SK-MEL-5 (cell line): ENCODE measurements around the gene GPHN. TPM values are rescaled to one million over a fixed set of nuclear protein-coding genes. Genes with fewer than 3 reads are reported as not detected.
"Not testable (repeated sequence)": the region's sequence is repeated elsewhere in the genome, so short reads cannot be mapped to it uniquely, and the experiment has no call there.

ENCODE experiments used
- DNase-seq: peaks from one replicate; pipeline ENCODE4 v3.0.0-alpha.2; 2016; ENCODE audit warnings: low read depth, low spot score
- in situ Hi-C: cut with HindIII; loops from 2 replicates; pipeline ENCODE4 v1.10.0; 2016; ENCODE audit warnings: low sequenced_read_pairs, high pct_unique_total_duplicates, low pct_unique_long_range_greater_than_20kb
- total RNA-seq: library from RNA; depleted of rRNA; stranded (reverse); fragments of >200 nt; shearing (Covaris generic); gene quantifications from 2 replicates; pipeline ENCODE4 v1.2.3, GENCODE V29; 2014

The GPHN gene
- total RNA-seq, 1 experiment from 2014 or later = 28.6 TPM

DNA sequence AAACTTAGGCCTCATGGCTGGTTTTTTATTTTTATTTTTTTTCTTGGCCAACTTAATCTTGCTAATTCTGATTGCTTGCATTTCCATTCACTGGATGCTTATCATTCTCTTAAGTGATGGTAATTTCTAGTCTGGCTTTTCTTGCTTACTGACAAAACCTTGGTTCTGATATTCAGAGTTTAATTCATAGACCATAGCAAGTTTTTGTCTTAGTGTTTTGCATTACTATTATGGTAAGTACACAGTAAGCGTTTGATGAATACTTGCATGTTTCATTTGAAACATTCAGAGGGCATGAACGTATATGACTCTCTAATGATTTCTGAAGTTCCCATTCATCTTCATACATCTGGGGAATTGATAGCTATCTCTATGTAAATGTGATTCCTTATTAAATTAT, 55.8 kb downstream of the GPHN start:
- in situ Hi-C loops = no loop called here
- DNase-seq = no peak

DNA sequence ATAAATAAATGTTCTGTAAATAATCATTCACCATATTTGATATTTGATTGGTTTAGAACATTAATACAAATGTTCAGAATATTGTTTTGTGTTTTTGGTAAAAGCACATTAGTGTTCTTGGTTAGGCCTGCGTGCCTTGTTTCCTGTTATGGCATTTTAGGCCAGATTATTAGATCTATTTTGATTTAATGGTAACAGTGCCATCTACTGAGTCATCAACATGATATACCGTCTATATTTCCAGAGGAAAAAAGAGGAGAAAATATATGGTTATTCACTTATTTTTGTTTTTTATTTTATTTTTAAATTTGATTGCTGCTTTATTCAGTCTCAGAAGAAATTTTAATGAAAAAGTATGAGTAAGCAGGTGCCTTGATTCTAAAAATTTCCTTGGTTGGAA, 60.3 kb downstream of the GPHN start:
- in situ Hi-C loops = no loop called here
- no peak for DNase-seq

DNA sequence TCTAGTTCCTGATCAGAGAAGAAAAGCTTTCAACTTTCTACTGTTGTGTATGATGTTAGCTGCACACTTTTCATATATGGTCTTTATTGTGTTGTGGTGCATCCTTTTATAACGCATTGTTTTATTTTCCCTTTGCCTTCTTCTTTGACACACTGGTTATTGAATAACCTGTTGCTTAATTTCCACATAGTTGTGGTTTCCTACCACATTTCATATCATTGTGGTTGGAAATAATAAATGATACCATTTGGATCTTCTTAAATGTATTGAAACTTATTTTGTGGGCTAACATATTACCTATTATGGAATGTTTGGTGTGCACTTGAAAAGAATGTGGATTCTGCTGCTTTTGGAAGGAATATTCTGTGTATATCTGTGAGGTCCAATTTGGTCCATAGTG, 64.9 kb downstream of the GPHN start:
- no peak for DNase-seq
- in situ Hi-C loops = no loop called here

DNA sequence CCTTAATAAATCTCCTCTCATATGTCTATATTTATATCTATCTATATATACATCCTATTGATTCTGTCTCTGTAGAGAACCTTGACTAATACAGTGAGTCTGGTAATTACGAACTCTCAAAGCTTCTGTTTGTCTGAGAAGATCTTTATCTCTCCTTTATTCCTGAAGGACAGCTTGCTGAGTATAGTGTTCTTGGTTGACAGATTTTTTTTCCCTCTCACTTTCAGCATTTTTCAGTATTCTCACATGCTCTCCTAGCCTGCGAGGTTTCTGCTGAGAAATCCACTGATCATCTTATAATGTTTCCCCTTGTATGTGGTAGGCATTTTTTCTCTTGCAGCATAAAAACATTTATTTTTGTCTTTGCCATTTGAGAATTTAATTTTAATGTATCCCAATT, 67.1 kb downstream of the GPHN start:
- no peak for DNase-seq
- in situ Hi-C loops = no loop called here

DNA sequence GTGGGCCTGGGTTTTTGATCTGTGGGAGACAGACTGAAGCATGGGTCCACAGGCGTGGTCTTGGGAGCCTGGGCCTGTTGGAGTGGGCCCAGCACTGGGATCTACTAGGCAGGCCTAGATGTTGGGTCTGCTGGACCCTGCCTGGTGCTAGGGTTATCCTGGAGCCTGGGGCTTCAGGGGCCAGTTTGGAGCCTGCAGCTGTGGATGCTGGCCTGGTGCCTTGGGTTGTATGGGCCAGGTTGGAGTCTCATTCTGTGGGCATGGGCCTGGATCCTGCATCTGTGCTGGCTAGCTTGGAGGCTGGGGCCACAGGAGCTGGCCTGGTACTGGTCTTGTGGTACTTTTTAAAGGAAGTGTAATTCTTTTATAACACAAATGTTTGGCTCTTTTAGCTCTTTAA, 68.0 kb downstream of the GPHN start:
- DNase-seq = no peak
- in situ Hi-C loops = no loop called here

DNA sequence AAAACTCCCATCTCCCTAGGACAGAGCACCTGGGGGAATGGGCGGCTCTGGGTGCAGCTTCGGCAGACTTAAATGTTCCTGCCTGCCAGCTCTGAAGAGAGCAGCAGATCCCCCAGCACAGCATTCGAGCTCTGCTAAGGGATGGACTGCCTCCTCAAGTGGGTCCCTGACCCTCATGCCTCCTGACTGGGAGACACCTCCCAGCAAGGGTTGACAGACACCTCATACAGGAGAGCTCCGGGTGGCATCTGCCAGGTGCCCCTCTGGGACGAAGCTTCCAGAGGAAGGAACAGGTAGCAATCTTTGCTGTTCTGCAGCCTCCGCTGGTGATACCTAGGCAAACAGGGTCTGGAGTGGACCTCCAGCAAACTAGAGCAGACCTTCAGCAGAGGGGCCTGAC, 79.8 kb downstream of the GPHN start:
- DNase-seq, in situ Hi-C loops: not testable (repeated sequence)

DNA sequence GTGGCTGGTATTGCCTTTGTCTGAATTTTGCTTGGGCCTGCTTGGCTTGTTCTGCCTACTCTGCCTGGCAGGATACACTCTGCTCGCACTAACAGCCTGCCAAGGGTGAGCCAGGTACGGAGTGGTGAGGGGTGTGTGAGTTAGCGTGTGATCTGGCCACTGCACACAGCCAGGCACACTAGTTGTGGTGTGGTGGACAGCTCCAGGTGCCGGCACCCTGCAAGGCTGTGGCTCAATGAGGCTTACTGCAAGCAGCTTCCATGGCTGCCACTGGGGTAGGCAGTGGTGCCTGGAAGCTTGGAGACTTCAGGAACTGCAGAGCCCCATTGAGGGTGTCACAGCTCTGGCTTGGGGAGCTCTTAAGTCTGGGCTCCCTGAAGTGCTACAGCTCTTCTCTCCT, 87.4 kb downstream of the GPHN start:
- DNase-seq = no peak
- in situ Hi-C loops = no loop called here

DNA sequence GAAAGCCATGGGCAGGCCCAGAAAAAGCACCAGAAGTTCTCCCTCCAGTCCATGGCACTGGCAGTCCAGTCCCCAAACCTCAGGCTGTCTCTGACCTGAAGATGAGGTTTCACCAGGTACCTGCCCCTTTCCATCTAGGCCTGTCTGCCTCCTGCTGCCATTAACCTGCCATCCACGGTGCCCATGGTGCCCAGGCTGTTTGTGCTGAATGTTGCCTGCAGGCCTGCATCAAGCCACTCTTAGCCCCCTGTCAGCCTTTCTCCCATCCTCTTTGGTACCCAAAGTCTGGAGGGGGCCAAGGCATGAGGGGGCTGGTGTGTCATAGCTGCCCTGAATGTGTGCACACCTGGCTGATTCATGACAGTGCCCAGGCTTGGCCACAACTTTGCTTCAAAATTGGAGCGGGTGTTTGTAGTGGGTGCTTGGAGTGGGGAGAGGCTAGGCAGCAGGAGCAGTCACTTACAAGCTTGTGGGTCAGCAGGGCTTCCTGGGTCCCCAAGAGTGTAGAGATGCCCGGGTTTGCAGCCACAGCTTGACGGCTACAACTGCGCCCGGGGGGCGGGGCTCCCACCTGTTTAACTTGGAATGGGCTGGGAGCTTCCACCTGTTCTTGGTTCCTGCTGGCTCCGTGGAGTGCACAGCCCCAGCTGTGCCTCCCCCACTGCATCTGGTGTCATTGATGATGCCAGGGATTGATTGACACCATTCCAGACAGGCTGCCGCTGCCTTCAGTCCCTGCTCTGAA, 88.5 kb downstream of the GPHN start:
- in situ Hi-C loops = no loop called here
- DNase-seq = no peak

DNA sequence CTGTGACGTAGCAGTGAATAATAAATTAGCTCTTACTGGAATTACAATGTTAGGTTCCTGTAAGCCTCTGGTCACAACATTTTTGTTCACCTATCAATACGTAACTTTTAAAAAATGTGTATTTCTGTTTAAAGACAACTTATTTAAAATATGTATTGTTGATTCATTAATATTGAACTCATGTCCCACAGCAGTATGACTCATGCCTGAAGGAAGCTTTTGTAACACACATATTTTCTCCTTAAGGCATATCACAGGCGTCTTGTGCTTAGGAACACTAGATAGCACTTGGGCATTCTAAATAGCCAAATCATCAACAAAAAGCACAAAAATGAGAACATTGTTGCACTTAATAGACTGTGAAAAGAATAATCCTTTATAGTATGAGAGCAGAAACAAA, 92.5 kb downstream of the GPHN start:
- in situ Hi-C loops = no loop called here
- DNase-seq = peak; percentile 97

DNA sequence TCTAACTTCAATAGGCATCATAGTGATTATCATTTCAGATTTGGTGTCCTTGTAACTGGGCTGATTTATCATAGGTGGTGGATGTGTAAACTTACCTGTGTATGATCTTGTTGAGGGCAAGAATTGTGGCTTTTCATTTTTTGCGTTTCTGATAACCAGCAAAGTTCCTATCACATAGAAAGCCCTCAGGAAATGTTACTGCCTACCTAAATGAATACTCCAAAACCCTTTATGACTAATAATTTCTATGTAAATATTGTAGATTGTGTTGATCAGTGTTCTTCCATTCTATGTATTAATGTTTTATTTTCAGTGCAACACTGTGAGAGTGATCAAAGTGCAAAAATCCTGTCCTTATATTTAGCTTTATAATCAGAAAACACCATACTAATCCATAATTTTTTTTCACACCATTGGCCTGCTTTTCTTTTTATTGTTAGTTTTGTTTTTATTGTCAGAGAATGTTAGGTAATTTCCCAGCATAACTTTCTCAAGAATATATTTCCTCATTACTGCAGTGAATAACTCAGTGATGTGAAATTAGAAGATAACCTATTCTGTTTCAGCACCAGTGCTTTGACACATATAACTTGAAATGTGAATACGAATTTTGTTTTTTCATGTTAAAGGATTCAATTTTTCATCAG, 94.1 kb downstream of the GPHN start:
- in situ Hi-C loops = no loop called here
- DNase-seq = no peak

DNA sequence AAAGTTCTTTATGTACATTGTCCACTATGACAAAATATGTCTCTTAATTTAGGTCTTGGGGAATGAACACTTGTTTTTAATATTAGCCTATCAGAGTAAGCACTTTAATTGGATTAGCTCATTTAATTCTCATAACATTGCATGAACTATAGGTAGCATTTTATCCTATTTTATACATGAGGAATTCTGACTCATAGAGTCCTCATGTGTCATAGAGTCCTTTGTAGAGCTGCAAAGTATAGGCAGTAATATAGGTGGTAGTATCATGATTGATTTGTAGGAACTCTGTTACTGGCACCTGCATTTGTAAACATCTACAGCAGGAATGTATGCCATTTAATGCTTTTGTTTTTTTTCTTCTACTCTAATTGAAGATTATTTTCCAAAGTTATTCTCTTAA, 96.0 kb downstream of the GPHN start:
- in situ Hi-C loops = no loop called here
- no peak for DNase-seq

DNA sequence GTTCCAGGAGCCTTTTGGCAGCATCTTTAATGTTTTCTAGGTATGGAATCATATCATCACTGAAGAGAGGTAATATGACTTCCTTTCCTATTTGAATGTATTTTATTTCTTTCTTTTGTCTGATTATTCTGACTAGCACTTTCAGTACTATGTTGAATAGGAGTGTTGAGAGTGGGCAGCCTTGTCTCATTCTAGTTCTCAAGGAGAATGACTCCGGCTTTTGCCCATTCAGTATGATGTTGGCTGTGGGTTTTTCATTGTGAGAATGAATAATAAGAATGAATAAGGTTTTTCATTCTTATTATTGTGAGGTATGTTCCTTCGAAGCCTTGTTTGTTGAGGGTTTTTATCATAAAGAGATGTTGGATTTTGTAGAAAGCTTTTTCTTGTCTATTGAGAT, 98.9 kb downstream of the GPHN start:
- peak; percentile 47 for DNase-seq
- in situ Hi-C loops = no loop called here

DNA sequence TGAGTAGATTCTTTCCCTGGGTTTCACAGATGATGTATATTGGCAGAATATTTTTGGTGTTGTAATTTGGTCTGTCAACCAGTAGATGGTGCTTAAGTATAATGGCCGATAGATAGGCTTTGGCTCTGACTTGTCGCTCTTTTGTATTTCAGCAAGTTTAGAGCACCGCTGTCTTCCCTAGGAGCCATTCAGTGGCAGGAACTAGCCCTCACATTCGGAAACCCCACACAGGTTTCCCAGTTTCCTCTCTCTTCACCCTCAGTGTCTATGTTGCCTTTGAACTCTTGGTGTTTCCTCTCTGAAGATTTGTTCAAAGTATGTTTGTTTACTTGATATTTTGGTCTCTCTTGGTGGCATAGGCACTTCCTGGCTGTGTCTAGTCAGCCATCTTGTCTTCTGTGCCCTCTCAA, 102.2 kb downstream of the GPHN start:
- in situ Hi-C loops = no loop called here
- peak; percentile 50 for DNase-seq

DNA sequence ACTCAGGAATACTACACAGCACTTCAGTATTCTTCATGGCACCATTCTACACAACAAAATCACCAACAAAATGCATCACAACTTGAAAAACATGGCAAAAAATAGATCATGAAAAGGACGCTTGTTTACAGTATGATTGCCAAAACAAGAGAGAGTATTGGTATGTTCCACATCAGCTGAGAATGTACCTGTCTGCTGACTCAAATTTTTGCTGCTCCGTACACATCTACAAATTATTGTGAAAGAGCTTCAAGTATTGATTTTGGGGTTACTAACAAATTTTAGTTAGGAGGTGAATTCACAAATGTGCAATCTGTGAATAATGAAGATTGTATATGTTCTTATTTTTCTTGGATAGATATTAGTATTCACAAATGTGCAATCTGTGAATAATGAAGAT, 105.4 kb downstream of the GPHN start:
- in situ Hi-C loops = no loop called here
- no peak for DNase-seq

DNA sequence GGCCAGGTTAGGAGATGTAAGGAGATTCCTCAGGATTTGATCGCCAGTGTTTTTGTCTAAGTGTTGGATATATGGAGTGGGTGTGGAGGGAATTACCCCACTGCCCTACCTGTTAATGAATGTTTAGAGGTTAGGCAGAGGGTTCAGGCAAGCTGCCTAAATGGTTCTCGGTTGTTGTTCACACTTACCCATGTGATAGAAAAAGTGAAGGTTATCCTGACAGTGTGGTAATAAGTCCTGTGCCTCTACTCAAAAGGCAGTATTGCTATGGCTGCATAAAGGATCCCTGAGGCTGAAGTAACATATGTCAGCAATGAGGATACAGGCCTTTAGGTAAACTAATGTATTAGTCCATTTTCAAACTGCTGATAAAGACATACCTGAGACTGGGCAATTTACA, 112.0 kb downstream of the GPHN start:
- in situ Hi-C loops = no loop called here
- no peak for DNase-seq

DNA sequence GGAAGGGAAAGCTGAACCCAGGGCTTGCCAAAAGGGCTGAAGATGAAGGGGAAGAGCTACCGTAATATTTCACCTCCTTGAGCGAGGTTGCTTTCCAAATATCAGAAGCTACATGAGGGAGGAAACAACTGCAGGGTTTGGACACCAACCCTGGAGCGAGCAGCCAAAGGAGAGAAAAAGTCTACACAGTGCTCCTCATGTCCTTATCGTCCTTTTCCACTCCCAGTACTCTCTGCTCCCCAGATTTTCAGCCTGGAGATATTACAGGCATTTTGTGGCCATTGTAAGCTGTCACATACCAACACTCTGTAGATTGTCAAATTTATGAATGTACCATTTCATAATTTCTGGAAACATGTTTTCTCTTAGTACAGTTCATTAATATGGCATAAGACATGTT, 115.9 kb downstream of the GPHN start:
- no peak for DNase-seq
- in situ Hi-C loops = no loop called here

DNA sequence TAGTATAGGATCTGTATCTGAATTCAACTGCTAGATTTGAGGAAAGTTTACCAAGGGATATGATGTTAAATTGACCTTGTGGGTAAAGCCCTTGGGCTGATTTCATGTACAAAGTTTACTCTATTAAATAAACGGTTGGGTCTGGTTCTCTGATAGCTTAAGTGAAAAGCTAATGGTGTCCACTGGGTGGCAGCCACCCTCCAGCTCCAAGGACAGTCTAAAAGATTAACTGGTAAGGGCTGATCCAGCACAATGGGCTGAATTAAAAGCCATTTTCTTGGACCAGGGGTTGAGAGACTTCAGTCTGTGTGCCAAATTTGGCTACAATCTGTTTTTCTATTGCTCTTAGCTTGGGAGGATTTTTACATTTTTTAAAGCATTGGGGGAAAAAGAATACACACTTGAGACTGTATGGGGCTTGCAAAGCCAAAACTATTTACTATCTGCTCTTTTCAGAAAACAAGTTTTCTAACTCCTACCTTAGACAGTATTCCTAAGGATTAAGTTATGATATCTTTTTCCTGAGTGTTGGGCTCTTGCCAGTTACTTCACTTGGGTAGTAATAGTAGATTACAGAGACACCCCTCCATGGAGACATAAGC, 116.5 kb downstream of the GPHN start:
- in situ Hi-C loops = no loop called here
- DNase-seq = peak; percentile 81

DNA sequence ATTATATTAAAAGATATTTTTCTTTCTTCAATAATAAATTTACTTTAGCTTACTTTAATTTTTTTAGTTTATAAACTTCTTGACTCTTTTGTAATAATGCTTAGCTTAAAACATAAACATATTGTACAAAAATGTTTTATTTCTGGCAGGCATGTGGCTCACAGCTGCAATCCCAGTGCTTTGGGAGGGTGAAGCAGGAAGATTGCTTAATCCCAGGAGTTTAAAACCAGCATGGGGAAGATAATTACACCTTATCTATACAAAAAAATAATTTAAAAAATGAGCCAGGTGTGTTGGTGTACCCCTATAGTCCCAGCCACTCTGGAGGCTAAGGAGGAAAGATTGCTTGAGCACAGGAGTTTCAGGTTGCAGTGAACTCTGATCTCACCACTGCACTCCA, 120.7 kb downstream of the GPHN start:
- in situ Hi-C loops = no loop called here
- DNase-seq = no peak

DNA sequence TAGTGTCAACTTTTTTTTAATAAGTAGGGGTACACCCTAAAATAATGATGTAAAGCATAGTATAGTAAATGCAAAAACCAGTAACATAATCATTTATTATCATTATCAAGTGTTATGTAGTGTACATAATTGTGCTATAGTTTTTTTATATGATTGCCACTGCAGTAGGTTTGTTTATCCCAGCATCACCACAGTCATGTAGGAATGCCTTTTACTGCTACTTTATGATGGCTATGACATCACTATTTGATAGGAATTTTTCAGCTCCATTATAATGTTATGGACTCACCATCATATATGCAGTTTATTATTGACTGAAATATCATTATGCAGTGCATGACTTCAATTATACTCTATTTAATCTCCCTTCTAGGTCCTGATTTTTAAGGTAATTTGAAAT, 121.6 kb downstream of the GPHN start:
- no peak for DNase-seq
- in situ Hi-C loops = no loop called here
